Activated CD4-positive, alpha-beta T cell treated with anti-CD3 and anti-CD28 coated beads, Interleukin-2, amount 10 ng/mL, durations not matched to agents 7 days and 5 days (primary cell): Measurements from ENCODE around the gene CCDC126. TPM values are rescaled to one million over a fixed set of nuclear protein-coding genes. Genes with fewer than 3 reads are reported as not detected.
"Not testable (repeated sequence)": the region's sequence is repeated elsewhere in the genome, so short reads cannot be mapped to it uniquely, and the experiment has no call there.

Source experiments
- CTCF ChIA-PET: fragments of 350-600 bp; sonication (Branson Sonifier 250); formaldehyde crosslinking; loops from one replicate; lab custom pipeline; 2021; ENCODE audit warnings: antibody characterized with exemption; lab: Charles Lee
- POLR2A ChIA-PET: fragments of 350-600 bp; sonication (Branson Sonifier 250); formaldehyde crosslinking; loops from one replicate; lab custom pipeline; 2021; ENCODE audit warnings: antibody characterized with exemption; lab: Charles Lee
- DNase-seq: peaks from one replicate; pipeline ENCODE4 v3.0.0-alpha.2; 2020
- H3K27ac Mint-ChIP-seq: one replicate; pipeline ENCODE4 v1.8.0; 2021; ENCODE audit warnings: mild to moderate bottlenecking, moderate library complexity, mixed read lengths
- H3K27me3 Mint-ChIP-seq: one replicate; pipeline ENCODE4 v1.8.0; 2021; ENCODE audit warnings: mixed read lengths
- H3K36me3 Mint-ChIP-seq: one replicate; pipeline ENCODE4 v1.8.0; 2021; ENCODE audit warnings: low read depth, mixed read lengths
- H3K4me1 Mint-ChIP-seq: one replicate; pipeline ENCODE4 v1.8.0; 2021; ENCODE audit warnings: mixed read lengths
- H3K4me3 Mint-ChIP-seq: one replicate; pipeline ENCODE4 v1.8.0; 2021; ENCODE audit warnings: mild to moderate bottlenecking, moderate library complexity, mixed read lengths
- H3K9me3 Mint-ChIP-seq: one replicate; pipeline ENCODE4 v1.8.0; 2021; ENCODE audit warnings: mixed read lengths
- total RNA-seq, 2 experiments: library from RNA; stranded (reverse); gene quantifications; one replicate each; pipeline ENCODE4 v1.2.3, GENCODE V29; 2021

The CCDC126 gene, protein sequence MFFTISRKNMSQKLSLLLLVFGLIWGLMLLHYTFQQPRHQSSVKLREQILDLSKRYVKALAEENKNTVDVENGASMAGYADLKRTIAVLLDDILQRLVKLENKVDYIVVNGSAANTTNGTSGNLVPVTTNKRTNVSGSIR
- total RNA-seq: 1 to 10 TPM; 7.3 to 7.7 TPM

GRCh38 chr7:23597094-23598091, at the start of gene CCDC126:
TSS of gene CCDC126 (plus strand) at chr7:23597382. CDS start at chr7:23611316, 13,934 bp downstream.
- H3K4me3 Mint-ChIP-seq: peak within 1 kb of the TSS; percentile 81
- peak within 1 kb of the TSS; percentile 63 for H3K27ac Mint-ChIP-seq
- H3K36me3 Mint-ChIP-seq: peaks cover 7% of the 10 kb centered on the region
- peaks cover 6% of the 10 kb centered on the region for H3K9me3 Mint-ChIP-seq
- no peaks in the 10 kb centered on the region for H3K27me3 Mint-ChIP-seq
- peaks cover 43% of the 10 kb centered on the region for H3K4me1 Mint-ChIP-seq
- peak; percentile 84 for DNase-seq
- CTCF ChIA-PET: interaction anchor here (0.6 to 0.9 kb wide), 4 partner anchors 12 to 77 kb away, joined by 3 read pairs; no protein-coding TSS in a partner anchor
- POLR2A ChIA-PET: interaction anchor here (0.6 to 0.9 kb wide), 2 partner anchors 10 to 58 kb away, joined by 3 to 4 read pairs; no protein-coding TSS in a partner anchor

DNA sequence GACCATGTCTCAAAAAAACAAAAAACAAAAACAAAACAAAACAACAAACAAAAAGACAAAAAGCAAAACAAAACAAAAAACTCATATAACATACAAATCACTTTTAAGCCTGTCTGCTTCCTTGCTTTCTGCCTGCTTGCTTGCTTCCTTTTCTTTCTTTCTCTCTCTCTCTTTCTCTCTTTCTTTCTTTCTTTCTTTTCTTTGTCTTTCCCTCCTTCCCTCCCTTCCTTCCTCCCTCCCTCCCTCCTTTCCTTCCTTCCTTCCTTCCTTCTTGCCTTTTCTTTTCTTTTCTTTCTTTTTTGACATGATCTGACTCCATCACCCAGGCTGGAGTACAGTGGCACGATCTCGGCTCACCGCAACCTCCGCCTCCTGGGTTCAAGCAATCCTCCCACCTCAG, 49.5 kb upstream of the CCDC126 start:
- Mint-ChIP-seq H3K27me3 (no peaks in the 10 kb centered on the region), H3K4me3 (no peak overlapping the region), H3K36me3 (peaks cover 2% of the 10 kb centered on the region), H3K4me1 (peaks cover 11% of the 10 kb centered on the region), H3K27ac (no peak overlapping the region), H3K9me3 (no peaks in the 10 kb centered on the region)
- no peak for DNase-seq
- POLR2A ChIA-PET: no interaction called here
- CTCF ChIA-PET: interaction anchor here (0.6 to 1.8 kb wide), 9 partner anchors 9 to 277 kb away, joined by 3 to 6 read pairs (median 4); no protein-coding TSS in a partner anchor

GRCh38 chr7:23558303-23558702, 38.9 kb upstream of the CCDC126 start:
- H3K27ac Mint-ChIP-seq: no peak overlapping the region
- no peaks in the 10 kb centered on the region for H3K36me3 Mint-ChIP-seq
- peaks cover 14% of the 10 kb centered on the region for H3K27me3 Mint-ChIP-seq
- POLR2A ChIA-PET: no interaction called here
- H3K9me3 Mint-ChIP-seq: no peaks in the 10 kb centered on the region
- H3K4me3 Mint-ChIP-seq: no peak overlapping the region
- no peaks in the 10 kb centered on the region for H3K4me1 Mint-ChIP-seq
- DNase-seq: no peak
- CTCF ChIA-PET: no interaction called here

- POLR2A ChIA-PET: no interaction called here
- no peak overlapping the region for H3K4me3 Mint-ChIP-seq
- no peaks in the 10 kb centered on the region for H3K4me1 Mint-ChIP-seq
- peak; percentile 70 for DNase-seq
- no peaks in the 10 kb centered on the region for H3K9me3 Mint-ChIP-seq
- H3K27ac Mint-ChIP-seq: no peak overlapping the region
- H3K27me3 Mint-ChIP-seq: peaks cover 8% of the 10 kb centered on the region
- CTCF ChIA-PET: interaction anchor here (0.7 to 1.1 kb wide), 4 partner anchors 31 to 247 kb away, joined by 3 read pairs; no protein-coding TSS in a partner anchor
- no peaks in the 10 kb centered on the region for H3K36me3 Mint-ChIP-seq
These were observed 26.5 kb upstream of the CCDC126 start for GRCh38 chr7:23570592-23571200.

DNA sequence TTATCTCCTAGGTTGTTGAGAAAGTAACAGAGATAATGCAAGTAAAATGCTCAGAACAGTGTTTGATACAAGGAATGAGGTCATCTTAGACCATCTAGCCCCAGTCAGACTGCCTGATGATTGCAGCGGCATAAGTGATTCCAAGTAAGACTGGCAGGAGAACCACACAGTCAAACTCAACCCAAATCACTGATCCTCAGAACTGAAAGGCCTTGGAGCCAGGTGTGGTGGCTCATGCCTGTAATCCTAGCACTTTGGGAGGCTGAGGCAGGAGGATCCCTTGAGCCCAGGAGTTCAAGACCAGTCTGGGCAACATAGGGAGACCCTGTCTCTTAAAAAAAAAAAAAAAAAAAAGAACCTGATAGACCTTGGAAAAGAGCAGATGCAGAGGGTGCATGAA, 15.2 kb upstream of the CCDC126 start:
- POLR2A ChIA-PET, H3K27me3 Mint-ChIP-seq, H3K27ac Mint-ChIP-seq, H3K4me3 Mint-ChIP-seq, H3K4me1 Mint-ChIP-seq, H3K36me3 Mint-ChIP-seq, DNase-seq, H3K9me3 Mint-ChIP-seq: not testable (repeated sequence)
- CTCF ChIA-PET: interaction anchor here (0.7 kb wide), 1 partner anchor 114 kb away, joined by 4 read pairs; no protein-coding TSS in a partner anchor

GRCh38 chr7:23585304-23585703, 11.9 kb upstream of the CCDC126 start:
- POLR2A ChIA-PET, H3K27ac Mint-ChIP-seq, H3K4me1 Mint-ChIP-seq, H3K27me3 Mint-ChIP-seq, H3K9me3 Mint-ChIP-seq, H3K4me3 Mint-ChIP-seq, DNase-seq, H3K36me3 Mint-ChIP-seq: not testable (repeated sequence)
- CTCF ChIA-PET: interaction anchor here (0.7 to 1.4 kb wide), 2 partner anchors 12 kb away, joined by 3 read pairs; no protein-coding TSS in a partner anchor

GRCh38 chr7:23586159-23586558, 11.0 kb upstream of the CCDC126 start:
- H3K4me1 Mint-ChIP-seq: no peaks in the 10 kb centered on the region
- no peaks in the 10 kb centered on the region for H3K9me3 Mint-ChIP-seq
- no peak overlapping the region for H3K27ac Mint-ChIP-seq
- H3K36me3 Mint-ChIP-seq: no peaks in the 10 kb centered on the region
- H3K27me3 Mint-ChIP-seq: no peaks in the 10 kb centered on the region
- ChIA-PET CTCF (interaction anchor here (1.4 kb wide), 1 partner anchor 12 kb away, joined by 3 read pairs; no protein-coding TSS in a partner anchor), POLR2A (no interaction called here)
- DNase-seq: no peak
- H3K4me3 Mint-ChIP-seq: no peak overlapping the region

DNA sequence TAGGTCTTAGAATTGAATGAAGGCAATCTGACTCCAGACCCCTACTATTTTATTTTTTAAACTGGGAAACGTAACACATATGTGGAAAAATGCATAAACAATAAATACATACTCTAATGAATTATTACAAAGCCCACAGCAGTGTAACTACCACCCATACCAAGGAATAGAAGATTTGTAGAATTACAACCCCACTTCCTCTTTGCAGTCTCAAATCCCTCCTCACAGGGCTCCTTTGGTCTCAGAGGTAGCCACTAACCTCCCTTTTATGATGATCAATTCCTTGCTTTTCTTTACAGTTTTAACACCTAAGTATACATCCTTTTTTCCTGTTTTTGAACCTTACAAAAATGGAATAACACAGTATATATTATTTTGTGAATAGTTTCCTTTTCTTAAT, 6.7 kb upstream of the CCDC126 start:
- POLR2A ChIA-PET: no interaction called here
- no peaks in the 10 kb centered on the region for H3K27me3 Mint-ChIP-seq
- CTCF ChIA-PET: interaction anchor here (0.9 kb wide), 1 partner anchor 10 kb away, joined by 4 read pairs; no protein-coding TSS in a partner anchor
- no peak for DNase-seq
- H3K9me3 Mint-ChIP-seq: no peaks in the 10 kb centered on the region
- H3K4me3 Mint-ChIP-seq: no peak overlapping the region
- no peak overlapping the region for H3K27ac Mint-ChIP-seq
- peaks cover 9% of the 10 kb centered on the region for H3K4me1 Mint-ChIP-seq
- no peaks in the 10 kb centered on the region for H3K36me3 Mint-ChIP-seq

DNA sequence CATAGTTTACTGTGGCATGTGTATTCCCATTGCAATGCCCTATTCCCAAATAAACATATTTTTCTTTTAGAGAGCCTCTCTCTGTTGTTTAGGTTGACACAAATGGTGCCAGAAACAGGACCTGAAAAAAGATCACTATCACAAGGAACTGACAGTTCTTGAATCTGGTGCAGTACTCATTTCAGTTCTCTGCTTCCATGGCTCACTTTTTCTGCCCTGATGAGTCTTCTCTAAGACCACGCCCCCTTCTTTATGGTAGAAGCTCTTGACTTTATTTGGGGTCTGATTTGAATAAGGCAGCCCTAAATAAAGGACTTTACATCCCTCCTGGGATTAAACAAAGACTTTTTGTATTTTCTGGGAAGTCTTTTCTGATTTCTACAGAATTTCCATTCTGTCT, 3.5 kb upstream of the CCDC126 start:
- Mint-ChIP-seq H3K4me1 (peaks cover 27% of the 10 kb centered on the region), H3K9me3 (peaks cover 6% of the 10 kb centered on the region), H3K27me3 (no peaks in the 10 kb centered on the region), H3K27ac (no peak overlapping the region), H3K36me3 (peaks cover 7% of the 10 kb centered on the region), H3K4me3 (no peak overlapping the region)
- DNase-seq: no peak
- CTCF ChIA-PET: no interaction called here
- POLR2A ChIA-PET: no interaction called here

- DNase-seq: peak; percentile 9
- no peaks in the 10 kb centered on the region for H3K27me3 Mint-ChIP-seq
- peaks cover 7% of the 10 kb centered on the region for H3K36me3 Mint-ChIP-seq
- H3K27ac Mint-ChIP-seq: no peak overlapping the region
- no peak overlapping the region for H3K4me3 Mint-ChIP-seq
- ChIA-PET CTCF (interaction anchor here (0.9 kb wide), 1 partner anchor 104 kb away, joined by 3 read pairs; no protein-coding TSS in a partner anchor), POLR2A (no interaction called here)
- peaks cover 37% of the 10 kb centered on the region for H3K4me1 Mint-ChIP-seq
- H3K9me3 Mint-ChIP-seq: peaks cover 6% of the 10 kb centered on the region
These were observed 2.1 kb upstream of the CCDC126 start for GRCh38 chr7:23594879-23595604.

- no peak for DNase-seq
- ChIA-PET POLR2A (interaction anchor here (0.9 kb wide), 1 partner anchor 59 kb away, joined by 3 read pairs; no protein-coding TSS in a partner anchor), CTCF (interaction anchor here (0.6 to 0.9 kb wide), 6 partner anchors 13 to 1583 kb away, joined by 3 to 4 read pairs (median 3); no protein-coding TSS in a partner anchor)
- peaks cover 43% of the 10 kb centered on the region for H3K4me1 Mint-ChIP-seq
- peak overlapping the region; percentile 55 for H3K27ac Mint-ChIP-seq
- H3K9me3 Mint-ChIP-seq: peaks cover 6% of the 10 kb centered on the region
- H3K4me3 Mint-ChIP-seq: peak overlapping the region; percentile 81
- peaks cover 7% of the 10 kb centered on the region for H3K36me3 Mint-ChIP-seq
- no peaks in the 10 kb centered on the region for H3K27me3 Mint-ChIP-seq
These were observed 1.1 kb downstream of the CCDC126 start for GRCh38 chr7:23598296-23598695.

DNA sequence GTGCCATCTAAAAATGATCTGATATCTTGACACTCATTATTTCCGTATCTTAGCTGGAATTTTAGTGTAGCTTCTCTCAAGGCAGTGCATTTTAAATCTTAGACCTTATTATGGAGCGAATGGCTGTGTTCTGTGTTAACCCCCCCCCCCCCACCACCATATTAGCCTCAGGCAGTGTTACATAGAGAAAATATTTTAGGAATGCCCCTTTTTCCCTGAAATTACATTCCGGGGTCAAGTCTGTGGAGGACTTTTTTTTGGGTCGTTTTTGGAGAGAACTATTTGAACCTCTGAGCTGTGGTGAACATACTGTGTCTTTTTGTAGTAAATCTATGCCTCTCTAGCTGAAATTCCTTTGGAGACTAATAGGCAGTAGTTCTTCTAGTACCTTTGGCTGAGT, 3.1 kb downstream of the CCDC126 start:
- H3K9me3 Mint-ChIP-seq: peaks cover 6% of the 10 kb centered on the region

More for the DNA sequence above, 3.1 kb downstream of the CCDC126 start:
- Mint-ChIP-seq H3K27ac (no peak overlapping the region), H3K36me3 (peaks cover 7% of the 10 kb centered on the region), H3K4me3 (no peak overlapping the region), H3K4me1 (peaks cover 42% of the 10 kb centered on the region), H3K27me3 (no peaks in the 10 kb centered on the region)
- DNase-seq: no peak
- ChIA-PET CTCF (interaction anchor here (1.2 kb wide), 1 partner anchor 9 kb away, joined by 4 read pairs; no protein-coding TSS in a partner anchor), POLR2A (no interaction called here)
